ENCODE measurements around the gene GLMN. TPM values are rescaled to one million over a fixed set of nuclear protein-coding genes. Genes with fewer than 3 reads are reported as not detected.

GLMN gene
- polyA plus RNA-seq, 3 donors, result 2.1 to 4.1 (median 2.6) TPM

GRCh38 chr1:92277105-92277723 is 21.6 kb downstream of the GLMN start:
- no peak overlapping the region for H3K27ac ChIP-seq (ENCODE audit: low read depth in 1 of 2, low read length in 2 of 2)
- DNase-seq, result no peak
- Mint-ChIP-seq H3K27ac (no peak overlapping the region), H3K36me3 (peaks cover 59 to 72% of the 10 kb centered on the region in 2 donors), H3K27me3 (ENCODE audit: low read depth in 3 of 3) (peaks cover 0 to 1% (median 0%) of the 10 kb centered on the region in 3 donors), H3K4me1 (no peaks in the 10 kb centered on the region), H3K9me3 (peaks cover 0 to 9% (median 5%) of the 10 kb centered on the region in 7 donors), H3K4me3 (no peak overlapping the region)
- H4K20me1 ChIP-seq (ENCODE audit: insufficient read depth, low read length), result no peaks in the 10 kb centered on the region
- no peak overlapping the region for H3K4me3 ChIP-seq (replicated peaks in 1 of 3; ENCODE audit: low read depth in 2 of 3, low read length in 3 of 3)
- no peak overlapping the region for H2AFZ ChIP-seq (ENCODE audit: insufficient read depth, low read depth, low read length, poor library complexity, severe bottlenecking)
- H3K27me3 ChIP-seq (ENCODE audit: control insufficient read depth in 2 of 2, insufficient read depth in 2 of 2, low read length in 2 of 2), result no peaks in the 10 kb centered on the region
- no peaks in the 10 kb centered on the region for H3K9me3 ChIP-seq (replicated peaks in 1 of 2; ENCODE audit: control insufficient read depth in 1 of 2, insufficient read depth in 1 of 2, low read length in 2 of 2)
- no CpG with 5 or more reads among the region's 4 CpGs for WGBS (ENCODE audit: insufficient coverage)
- intact Hi-C loops (cut with micrococcal nuclease), result no loop called here
- no peak for TF ChIP-seq CTCF (IDR thresholded peaks at IDR 0.05)
- peaks cover 14 to 77% of the 10 kb centered on the region in 2 donors for H3K36me3 ChIP-seq (replicated peaks in 1 of 2; ENCODE audit: control insufficient read depth in 1 of 2, insufficient read depth in 2 of 2, low read length in 2 of 2)
- no peaks in the 10 kb centered on the region for H3K79me2 ChIP-seq (ENCODE audit: insufficient read depth, low read length)
- no peak overlapping the region for H3K4me2 ChIP-seq (replicated peaks; ENCODE audit: extremely low read depth, low read length, poor library complexity, severe bottlenecking)
- no peaks in the 10 kb centered on the region for H3K4me1 ChIP-seq (ENCODE audit: control insufficient read depth in 1 of 2, insufficient read depth in 2 of 2, low read length in 2 of 2)
- no peak overlapping the region for H3K9ac ChIP-seq (ENCODE audit: insufficient read depth, low read length, poor library complexity, severe bottlenecking)

- H3K9ac ChIP-seq (ENCODE audit: insufficient read depth, low read length, poor library complexity, severe bottlenecking), result no peak overlapping the region
- no peak overlapping the region for H2AFZ ChIP-seq (ENCODE audit: insufficient read depth, low read depth, low read length, poor library complexity, severe bottlenecking)
- no peak for DNase-seq
- peaks cover 54 to 69% of the 10 kb centered on the region in 2 donors for H3K36me3 Mint-ChIP-seq
- H3K9me3 Mint-ChIP-seq, result peaks cover 0 to 5% (median 2%) of the 10 kb centered on the region in 7 donors
- no CpG with 5 or more reads among the region's 3 CpGs for WGBS (ENCODE audit: insufficient coverage)
- H3K79me2 ChIP-seq (ENCODE audit: insufficient read depth, low read length), result no peaks in the 10 kb centered on the region
- intact Hi-C loops (cut with micrococcal nuclease), result no loop called here
- no peak overlapping the region for H3K27ac ChIP-seq (ENCODE audit: low read depth in 1 of 2, low read length in 2 of 2)
- H3K4me3 ChIP-seq (replicated peaks in 1 of 3; ENCODE audit: low read depth in 2 of 3, low read length in 3 of 3), result no peak overlapping the region
- H3K9me3 ChIP-seq (replicated peaks in 1 of 2; ENCODE audit: control insufficient read depth in 1 of 2, insufficient read depth in 1 of 2, low read length in 2 of 2), result no peaks in the 10 kb centered on the region
- no peaks in the 10 kb centered on the region for H3K4me1 Mint-ChIP-seq
- H3K36me3 ChIP-seq (replicated peaks in 1 of 2; ENCODE audit: control insufficient read depth in 1 of 2, insufficient read depth in 2 of 2, low read length in 2 of 2), result peaks cover 17 to 89% of the 10 kb centered on the region in 2 donors
- no peaks in the 10 kb centered on the region for H4K20me1 ChIP-seq (ENCODE audit: insufficient read depth, low read length)
- TF ChIP-seq CTCF (IDR thresholded peaks at IDR 0.05), result no peak
- H3K4me3 Mint-ChIP-seq, result no peak overlapping the region
- H3K27ac Mint-ChIP-seq, result no peak overlapping the region
- no peaks in the 10 kb centered on the region for H3K27me3 ChIP-seq (ENCODE audit: control insufficient read depth in 2 of 2, insufficient read depth in 2 of 2, low read length in 2 of 2)
- H3K4me2 ChIP-seq (replicated peaks; ENCODE audit: extremely low read depth, low read length, poor library complexity, severe bottlenecking), result no peak overlapping the region
- no peaks in the 10 kb centered on the region for H3K4me1 ChIP-seq (ENCODE audit: control insufficient read depth in 1 of 2, insufficient read depth in 2 of 2, low read length in 2 of 2)
- peaks cover 0 to 1% (median 0%) of the 10 kb centered on the region in 3 donors for H3K27me3 Mint-ChIP-seq (ENCODE audit: low read depth in 3 of 3)
Observed at GRCh38 chr1:92276082-92276481, 22.7 kb downstream of the GLMN start.
